GM19238 (cell line): ENCODE measurements around the gene TBXAS1.
"Not testable (repeated sequence)": the region's sequence is repeated elsewhere in the genome, so short reads cannot be mapped to it uniquely, and the experiment has no call there.

Experiments
- DNase-seq: peaks from one replicate; pipeline ENCODE4 v3.0.0; 2011; ENCODE audit warnings: low spot score; ENCODE audit not compliant: insufficient read length

The TBXAS1 gene

DNA sequence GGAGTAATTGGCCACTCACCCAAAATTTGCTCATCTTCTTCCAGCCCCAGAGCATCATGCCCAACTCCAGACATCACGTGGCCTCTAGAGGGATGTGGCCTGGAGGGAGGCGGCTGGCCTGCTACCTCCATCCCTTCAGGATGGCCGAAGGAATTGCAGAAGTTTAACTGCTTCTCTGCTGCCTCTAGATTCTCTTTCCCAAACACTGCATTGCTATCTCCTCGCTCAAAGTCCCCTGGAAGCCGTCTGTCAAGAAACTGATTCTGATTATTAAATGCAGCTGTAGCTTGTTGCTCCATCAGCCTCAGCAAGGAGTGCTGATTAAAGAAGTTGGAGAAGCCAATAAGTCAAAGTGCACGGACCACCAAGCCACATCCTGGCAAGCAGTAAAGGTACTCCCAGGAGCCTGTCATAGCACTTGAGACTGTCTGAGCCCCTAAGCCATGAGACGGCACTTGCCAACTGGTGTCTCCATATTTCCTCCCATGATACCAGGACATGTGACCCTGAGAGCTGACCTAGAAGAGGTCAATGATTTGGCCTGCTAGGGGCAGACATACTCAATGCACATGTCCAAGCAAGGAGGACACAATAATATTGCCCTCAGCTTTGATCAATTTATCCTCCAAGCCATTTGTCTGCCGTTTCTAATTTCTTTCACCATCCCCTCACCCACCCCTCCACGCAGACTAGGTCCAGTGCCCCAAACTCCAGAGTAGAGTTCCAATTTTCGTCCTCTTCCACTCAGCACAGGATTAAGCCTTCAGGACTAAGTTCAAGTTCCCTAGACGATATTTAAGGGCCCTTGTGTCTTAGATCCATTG, 84.2 kb downstream of the TBXAS1 start:
- DNase-seq = no peak

GRCh38 chr7:139913845-139914135, 84.7 kb downstream of the TBXAS1 start:
- DNase-seq = no peak

DNA sequence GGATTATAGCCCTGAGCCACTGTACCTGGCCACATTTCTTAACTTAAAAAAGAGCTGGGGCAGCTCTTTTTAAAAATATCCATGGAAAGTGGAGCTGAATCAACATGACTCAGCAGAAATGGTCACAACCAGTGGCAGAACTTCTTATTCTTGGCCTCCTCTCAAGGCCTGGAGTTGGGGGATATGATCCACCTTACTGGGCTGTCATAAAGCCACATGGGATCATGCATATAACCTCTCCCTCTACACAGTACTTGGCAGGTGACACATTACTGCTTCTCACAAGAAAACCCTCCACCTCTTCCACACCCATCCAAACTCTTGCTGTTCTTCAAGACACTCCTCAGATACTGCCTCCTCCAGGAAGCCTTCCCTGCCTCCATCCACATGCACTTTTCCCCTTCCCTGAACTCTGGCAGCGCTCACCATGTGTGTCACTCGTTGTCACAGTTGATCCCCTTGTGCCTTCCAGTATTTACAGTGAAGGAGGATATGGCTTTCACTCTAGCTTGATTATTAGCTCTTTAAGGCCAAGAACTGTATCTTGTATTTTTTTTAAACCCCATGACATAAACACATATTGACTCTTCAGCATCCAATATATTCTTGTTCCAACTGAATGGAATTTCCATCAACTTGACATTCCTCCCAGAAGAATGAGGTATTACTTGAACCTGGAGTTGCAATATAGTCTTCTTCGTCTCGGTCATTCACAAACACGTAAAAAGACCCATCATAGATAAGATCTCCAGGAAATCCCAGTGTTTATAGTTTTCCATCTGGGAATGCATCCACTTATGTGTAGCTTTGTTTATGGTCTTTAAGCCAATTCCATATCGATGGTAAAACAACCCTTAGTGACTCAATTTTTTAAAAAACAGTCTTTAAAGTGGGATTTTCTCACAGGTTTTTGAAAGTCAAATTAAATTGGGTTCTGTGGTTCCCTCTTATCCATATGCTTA, 85.5 kb downstream of the TBXAS1 start:
- no peak for DNase-seq

DNA sequence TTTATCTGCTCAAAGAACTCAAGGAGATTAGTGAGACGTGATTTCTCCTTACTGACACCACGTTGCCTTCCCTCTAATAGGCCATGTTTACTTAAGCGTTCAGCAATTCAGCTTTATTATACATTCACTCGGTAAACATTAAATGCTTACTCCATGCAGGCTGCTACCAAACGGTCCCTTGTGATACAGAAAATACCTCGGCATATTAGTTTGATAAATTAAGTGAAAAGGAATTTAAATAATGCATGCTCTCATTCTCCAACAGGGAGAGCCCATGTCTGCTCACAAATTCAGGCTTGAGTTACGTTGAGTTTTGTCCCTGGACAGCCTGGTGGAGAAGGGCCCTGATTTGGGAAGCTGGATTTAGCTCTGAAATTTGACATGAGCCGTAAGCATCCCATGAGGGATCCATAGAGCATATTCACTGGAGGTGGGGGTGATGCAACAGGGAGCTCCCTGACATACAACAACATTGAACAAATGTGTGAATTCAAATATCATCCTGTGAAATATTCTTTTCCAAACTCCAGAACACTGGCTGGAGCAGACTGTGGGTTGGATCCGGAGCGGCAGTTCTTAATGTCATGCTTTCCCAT, 86.3 kb downstream of the TBXAS1 start:
- no peak for DNase-seq

GRCh38 chr7:139915864-139916716, 87.0 kb downstream of the TBXAS1 start:
- DNase-seq = peak; percentile 60

- peak; percentile 43 for DNase-seq
Observed at GRCh38 chr7:139916717-139917395, 87.8 kb downstream of the TBXAS1 start.

DNA sequence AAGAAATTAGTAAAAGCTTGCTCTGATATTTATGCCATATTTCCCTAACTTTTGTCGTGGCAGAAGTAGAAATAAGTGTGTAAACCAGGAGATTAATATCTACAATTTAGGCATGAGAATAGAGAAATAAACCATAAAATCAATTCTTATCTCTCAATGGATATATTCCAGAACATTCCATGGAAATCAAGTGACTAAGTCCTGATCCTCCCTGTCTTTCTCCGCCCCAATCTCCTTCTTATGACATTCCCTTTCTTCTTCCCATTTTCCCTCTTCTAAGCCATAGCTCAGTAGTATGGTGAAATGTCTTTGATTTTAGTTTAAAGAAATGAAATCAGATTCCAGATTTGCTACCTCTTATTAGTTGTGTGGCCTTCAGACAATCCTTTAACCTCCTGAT, 88.8 kb downstream of the TBXAS1 start:
- DNase-seq = no peak

DNA sequence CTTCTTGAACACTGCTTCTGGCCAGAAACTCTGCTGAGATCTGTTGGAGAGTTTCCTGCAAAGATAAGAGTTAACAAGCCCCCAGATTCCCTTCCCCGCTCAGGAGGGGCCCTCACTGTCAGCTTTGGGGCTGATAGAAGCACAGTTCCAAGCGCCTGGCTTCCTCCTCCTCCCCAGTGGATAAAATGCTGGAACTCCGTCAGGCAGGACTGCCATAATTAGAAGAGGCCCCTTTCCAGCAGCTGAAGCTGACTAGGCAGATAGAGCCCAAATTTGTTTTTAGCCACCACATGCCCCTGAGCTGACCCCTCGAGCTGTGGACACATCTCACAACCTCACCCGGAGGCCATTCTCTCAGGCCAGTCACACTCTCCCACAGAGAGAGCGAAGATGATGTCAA, 89.4 kb downstream of the TBXAS1 start:
- no peak for DNase-seq

GRCh38 chr7:139923090-139923489, 94.0 kb downstream of the TBXAS1 start:
- no peak for DNase-seq

- DNase-seq = no peak
Observed at GRCh38 chr7:139924461-139924860, 95.4 kb downstream of the TBXAS1 start.

DNA sequence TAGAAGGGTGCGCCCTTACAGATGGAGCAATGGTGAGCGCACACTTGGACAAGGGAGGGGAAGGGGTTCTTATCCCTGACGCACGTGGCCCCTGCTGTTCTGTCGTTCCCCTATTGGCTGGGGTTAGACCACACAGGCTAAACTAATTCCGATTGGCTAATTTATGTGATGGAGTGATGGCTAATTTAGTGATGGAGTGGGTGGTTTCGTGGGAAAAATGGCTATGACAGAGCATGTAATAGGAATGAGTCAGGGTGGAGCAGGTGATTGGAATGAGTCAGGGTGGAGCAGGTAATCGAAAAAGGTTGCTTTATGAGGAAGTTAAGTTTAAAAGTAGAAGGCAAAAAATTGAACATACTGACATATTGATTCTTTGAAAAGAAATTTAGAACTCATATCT, 100.2 kb downstream of the TBXAS1 start:
- not testable (repeated sequence) for DNase-seq

DNA sequence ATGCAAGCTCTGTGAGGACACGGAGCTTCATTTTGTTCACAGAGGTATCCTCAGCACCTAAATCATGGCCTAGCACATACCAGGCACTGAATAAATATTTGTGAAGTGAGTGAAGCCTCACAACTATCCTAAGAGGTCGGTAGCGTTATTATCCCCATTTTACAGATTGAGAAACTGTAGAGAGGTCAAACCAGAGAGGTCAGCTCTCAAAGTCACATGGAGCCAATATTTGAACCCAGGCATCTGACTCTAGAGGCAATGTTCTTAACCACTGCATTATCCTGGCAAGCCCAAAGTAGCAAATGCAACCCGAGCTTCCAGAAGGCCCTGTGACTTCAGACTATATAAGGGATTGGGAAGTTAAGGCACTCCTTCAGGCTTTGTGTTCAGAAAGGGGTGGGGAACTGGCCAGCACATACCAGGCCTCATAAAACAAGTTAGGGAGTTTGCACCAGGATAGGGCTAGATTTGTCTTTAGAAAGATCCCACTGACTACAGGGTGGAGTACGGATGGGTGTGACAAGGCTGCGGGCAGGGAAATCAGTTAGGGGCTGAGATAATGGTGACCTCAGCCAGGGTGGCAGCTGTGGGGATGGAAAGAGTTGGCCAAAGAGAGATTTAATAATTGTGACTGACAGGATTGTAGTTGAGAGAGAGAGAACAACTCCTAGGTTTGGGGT, 101.4 kb downstream of the TBXAS1 start:
- no peak for DNase-seq

GRCh38 chr7:139931190-139931934, 102.3 kb downstream of the TBXAS1 start:
- DNase-seq = no peak

- DNase-seq = no peak
Observed at GRCh38 chr7:139932531-139932930, 103.5 kb downstream of the TBXAS1 start.

- no peak for DNase-seq
Observed at GRCh38 chr7:139936760-139937310, 107.8 kb downstream of the TBXAS1 start.

- DNase-seq = no peak
Observed at GRCh38 chr7:139937715-139938114, 108.7 kb downstream of the TBXAS1 start.

DNA sequence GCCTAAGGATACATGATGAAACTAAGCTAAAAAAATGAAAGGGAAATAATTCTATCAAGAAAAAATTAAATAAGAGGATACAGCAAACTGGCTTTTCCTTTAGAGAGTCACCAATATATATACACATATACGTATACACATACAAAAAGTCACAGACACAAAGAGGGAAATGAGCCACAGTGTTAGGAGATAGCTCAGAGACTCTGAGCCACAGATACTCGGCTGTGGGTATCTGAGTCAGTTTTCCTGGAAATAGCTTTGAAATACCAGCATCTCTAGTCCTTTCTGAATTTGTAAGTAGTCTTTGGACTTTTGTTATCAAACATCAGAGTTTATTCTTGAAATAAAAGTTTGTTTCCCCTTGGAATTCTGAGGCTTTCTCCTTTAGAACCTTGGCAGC, 111.8 kb downstream of the TBXAS1 start:
- DNase-seq = no peak

DNA sequence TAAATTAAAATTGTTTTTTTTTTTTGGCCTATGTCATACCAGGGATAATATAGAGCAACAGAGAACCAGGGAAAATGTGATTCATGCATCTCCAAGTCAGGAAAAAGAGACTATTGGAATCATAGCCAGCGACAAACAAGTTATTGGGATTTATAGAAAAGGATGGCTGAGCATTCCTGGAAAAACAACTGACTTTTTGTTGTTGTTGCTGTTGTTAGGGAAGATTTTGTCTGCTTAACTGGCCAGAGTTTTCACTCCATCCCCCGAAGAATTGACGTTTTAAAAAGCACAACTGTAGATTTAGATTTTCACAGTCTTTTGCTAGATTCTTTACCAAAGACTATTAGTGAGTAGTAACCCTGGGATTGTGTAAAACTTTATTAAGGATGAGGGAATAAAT, 112.4 kb downstream of the TBXAS1 start:
- DNase-seq = no peak

GRCh38 chr7:139941866-139942265, 112.8 kb downstream of the TBXAS1 start:
- DNase-seq = no peak
